HPDE6-E6E7 (cell line): Measurements from ENCODE around the gene HPX.

Experiments used
- DNase-seq: peaks from one replicate; pipeline ENCODE4 v3.0.0; 2011; ENCODE audit warnings: missing footprints; ENCODE audit errors: extremely low spot score

The HPX gene

GRCh38 chr11:6391537-6392134 is 49.2 kb downstream of the HPX start:
- no peak for DNase-seq

- DNase-seq = no peak
Measured at GRCh38 chr11:6390718-6391469, 49.9 kb downstream of the HPX start.

GRCh38 chr11:6389905-6390717 is 50.7 kb downstream of the HPX start, which contains the start of gene SMPD1:
Gene SMPD1 (plus strand): TSS chr11:6390474. CDS start chr11:6390599, 125 bp downstream.
- DNase-seq = peak; percentile 87

- DNase-seq = no peak
Measured at GRCh38 chr11:6388748-6389147, 52.0 kb downstream of the HPX start.

- no peak for DNase-seq
Measured at GRCh38 chr11:6387811-6388599, 52.8 kb downstream of the HPX start.

GRCh38 chr11:6385046-6385777 is 55.6 kb downstream of the HPX start:
- DNase-seq = no peak
